GM12891 (cell line): Measurements from ENCODE around the gene SMAD3.

Experiments used
- DNase-seq: peaks from one replicate; pipeline ENCODE4 v3.0.0; 2011; ENCODE audit warnings: low spot score; ENCODE audit not compliant: insufficient read length
- FAIRE-seq: peaks from 2 replicates; lab custom pipeline; 2011; peaks lifted over from hg19 to GRCh38; lab: Jason Lieb, UNC
- PAX5 ChIP-seq: IDR thresholded peaks from 2 replicates; pipeline ENCODE4 v1.6.1; 2011; ENCODE audit warnings: low read length, moderate library complexity, mild to moderate bottlenecking; ENCODE audit not compliant: insufficient read depth, severe bottlenecking
- POLR2A ChIP-seq: IDR thresholded peaks from 2 replicates; pipeline ENCODE4 v1.6.1; 2011; ENCODE audit warnings: low read depth, low read length, control low read depth
- POLR2AphosphoS5 ChIP-seq: IDR thresholded peaks from 2 replicates; pipeline ENCODE4 v1.6.1; 2011; ENCODE audit warnings: low read depth, low read length, control low read depth
- POU2F2 ChIP-seq: IDR thresholded peaks from 2 replicates; pipeline ENCODE4 v1.6.1; 2011; ENCODE audit warnings: low read depth, mild to moderate bottlenecking, control low read depth, low read length, moderate library complexity
- SPI1 ChIP-seq: IDR thresholded peaks from 2 replicates; pipeline ENCODE4 v1.6.1; 2011; ENCODE audit warnings: low read depth, low read length, control low read depth
- TAF1 ChIP-seq: IDR thresholded peaks from 2 replicates; pipeline ENCODE4 v1.6.1; 2011; ENCODE audit warnings: low read depth, low read length, control low read depth

SMAD3 gene

GRCh38 chr15:67096546-67097294 is 31.3 kb downstream of the SMAD3 start:
- DNase-seq (no peak), FAIRE-seq (no peak)
- TF ChIP-seq POLR2AphosphoS5 (no peak), SPI1 (no peak), TAF1 (no peak), POLR2A (no peak), POU2F2 (no peak)

DNA sequence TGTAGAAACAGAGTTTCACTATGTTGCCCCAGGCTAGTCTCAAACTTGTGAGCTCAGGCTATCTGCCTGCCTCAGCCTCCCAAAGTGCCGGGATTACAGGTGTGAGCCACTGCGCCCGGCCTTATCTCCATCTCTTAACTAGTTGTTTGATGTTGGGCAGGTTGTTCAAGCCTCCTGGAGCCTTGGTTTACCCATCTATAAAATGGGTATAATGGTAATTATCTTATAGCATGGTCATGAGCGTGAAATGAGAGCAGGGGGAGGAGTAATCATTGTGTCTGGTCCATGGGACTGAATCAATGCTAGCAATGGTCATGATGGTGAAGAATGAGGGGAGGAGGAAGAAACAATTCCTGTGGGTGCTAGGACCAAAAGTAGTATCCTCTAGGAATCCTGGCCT is 32.0 kb downstream of the SMAD3 start:
- FAIRE-seq (no peak), DNase-seq (no peak)
- no peak for TF ChIP-seq SPI1
- TF ChIP-seq POU2F2, result no peak
- TF ChIP-seq POLR2A, result no peak
- TF ChIP-seq POLR2AphosphoS5, result no peak
- no peak for TF ChIP-seq PAX5
- no peak for TF ChIP-seq TAF1

DNA sequence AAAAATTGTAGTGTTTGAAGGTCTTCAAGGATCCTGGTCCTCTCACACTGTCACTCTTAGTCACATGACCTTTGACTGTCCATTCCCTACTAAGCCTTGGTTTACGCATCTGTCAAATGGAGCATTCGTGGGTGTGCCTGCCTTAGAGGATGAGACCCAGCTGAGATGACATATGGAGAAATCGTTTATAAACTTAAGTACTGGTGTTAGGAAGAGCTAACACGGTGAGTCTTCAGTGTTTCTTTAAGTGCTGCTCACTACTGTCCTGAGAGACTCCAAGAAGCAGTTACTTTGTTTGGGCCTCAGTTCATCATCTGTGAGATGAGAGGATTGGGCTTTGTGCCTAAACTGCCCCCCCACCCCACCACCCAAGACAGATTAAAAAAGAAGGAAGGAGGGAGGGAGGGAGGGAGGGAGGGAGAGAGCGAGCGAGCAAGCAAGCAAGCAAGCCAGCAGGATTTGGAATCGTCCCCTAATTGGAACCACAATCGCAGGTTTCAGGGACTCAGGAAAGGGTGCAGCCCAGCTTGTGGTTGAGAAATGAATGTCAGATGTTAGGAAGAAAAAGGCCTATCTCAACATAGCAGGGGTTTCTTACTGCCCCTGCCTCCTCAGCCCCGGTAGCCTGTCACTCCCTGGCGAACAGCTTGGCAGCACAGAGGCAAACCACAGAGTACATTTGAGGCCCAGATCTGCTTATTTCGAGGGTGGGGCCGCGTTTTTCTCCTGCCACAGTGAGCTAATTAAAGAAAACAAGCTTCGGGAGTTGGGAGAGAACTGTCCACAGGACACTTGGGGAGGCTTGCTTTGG is 32.7 kb downstream of the SMAD3 start:
- TF ChIP-seq POU2F2 (no peak), PAX5 (no peak), POLR2AphosphoS5 (no peak), SPI1 (no peak), POLR2A (no peak), TAF1 (no peak)
- no peak for FAIRE-seq
- no peak for DNase-seq

- TF ChIP-seq POLR2AphosphoS5 (no peak), POLR2A (no peak), SPI1 (no peak), TAF1 (no peak), PAX5 (no peak), POU2F2 (no peak)
- FAIRE-seq (no peak), DNase-seq (no peak)
Measured at GRCh38 chr15:67098768-67099282, 33.4 kb downstream of the SMAD3 start.

GRCh38 chr15:67100124-67100791 is 34.9 kb downstream of the SMAD3 start:
- TF ChIP-seq TAF1 (no peak), POLR2AphosphoS5 (no peak), PAX5 (no peak), SPI1 (no peak), POLR2A (no peak), POU2F2 (no peak)
- no peak for FAIRE-seq
- DNase-seq, result no peak

DNA sequence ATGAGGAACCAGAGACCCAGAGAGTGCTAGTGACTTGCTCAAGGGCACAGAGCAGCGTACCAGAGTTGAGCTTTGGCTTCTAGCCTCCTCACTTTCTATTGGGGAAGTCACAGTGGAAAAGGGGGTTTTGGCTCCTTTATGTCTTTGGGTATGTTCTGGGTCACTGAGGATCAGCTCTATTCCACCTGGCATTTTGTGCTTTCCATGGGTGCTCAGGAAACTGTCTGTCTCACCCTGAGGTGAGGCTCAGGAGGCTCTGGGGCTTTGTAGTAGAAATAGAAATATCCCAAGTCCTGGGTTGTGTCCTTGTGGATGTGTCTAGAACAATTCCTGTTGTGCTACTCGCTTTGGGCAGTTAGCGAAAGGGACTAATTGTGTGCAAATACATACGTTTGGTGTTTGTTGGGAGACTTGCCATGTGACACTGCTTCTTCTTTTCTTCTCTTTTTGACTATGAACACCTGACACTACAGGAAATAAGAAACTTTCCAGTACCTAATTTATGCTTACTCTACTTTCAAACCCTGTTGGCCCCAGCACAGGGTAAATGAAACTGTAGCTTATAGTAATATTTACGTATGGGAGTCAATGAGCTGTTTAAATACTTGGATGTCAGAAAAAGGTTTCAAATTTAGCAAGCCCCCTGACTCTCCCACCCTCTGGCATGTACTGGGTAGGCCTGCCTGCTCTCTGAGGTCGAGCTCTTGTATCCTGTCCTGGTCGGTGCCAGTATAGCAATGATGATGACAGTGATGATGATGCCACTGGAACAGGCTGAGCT is 35.6 kb downstream of the SMAD3 start:
- FAIRE-seq, result peak; percentile 71
- TF ChIP-seq POU2F2 (peak; percentile 57; the same call in 1 of the 2 replicates), PAX5 (peak; percentile 2), TAF1 (no peak; the same call in 1 of the 2 replicates), POLR2AphosphoS5 (peak; percentile 50; the same call in 1 of the 2 replicates), POLR2A (peak; percentile 84), SPI1 (peak; percentile 58)
- no peak for DNase-seq

GRCh38 chr15:67101911-67102598 is 36.7 kb downstream of the SMAD3 start:
- TF ChIP-seq PAX5, result no peak
- peak; percentile 59; the same call in 1 of the 2 replicates for TF ChIP-seq TAF1
- peak; percentile 79 for TF ChIP-seq POLR2AphosphoS5
- peak; percentile 67 for TF ChIP-seq POU2F2
- no peak for TF ChIP-seq SPI1
- TF ChIP-seq POLR2A, result peak; percentile 24; the same call in 1 of the 2 replicates
- DNase-seq (no peak), FAIRE-seq (peak; percentile 86)

DNA sequence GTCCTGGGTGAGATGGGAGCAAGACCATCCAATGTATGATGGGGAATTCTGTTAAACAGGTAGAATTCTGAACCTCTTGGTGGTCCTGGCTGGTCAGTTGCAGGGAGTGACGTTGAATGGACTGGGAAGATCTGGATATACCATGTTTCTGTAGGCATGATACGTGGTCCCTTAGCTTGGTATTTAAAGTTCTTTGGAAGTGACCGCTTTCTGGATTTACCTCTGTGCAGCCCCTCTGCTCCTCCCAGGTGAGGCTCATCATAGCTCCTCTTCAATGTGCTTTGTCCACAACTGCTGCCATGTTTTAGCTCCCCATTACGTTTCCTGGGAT is 37.2 kb downstream of the SMAD3 start:
- FAIRE-seq (no peak), DNase-seq (no peak)
- TF ChIP-seq PAX5 (no peak), POLR2AphosphoS5 (no peak), POU2F2 (no peak), TAF1 (no peak), POLR2A (0 out of 2 replicates have a peak, but pooled peaks have one; percentile 2), SPI1 (no peak)
